Measurements from ENCODE around the gene ADM5. TPM values are rescaled to one million over a fixed set of nuclear protein-coding genes. Genes with fewer than 3 reads are reported as not detected.

Gene ADM5
- total and polyA plus RNA-seq, 10 of the 15 experiments (the other 5 are each of a cell fraction or from before 2014, with no cell fraction given): 0.05 to 6.0 (median 1.2) TPM; not detected in 1

- TF ChIP-seq NRF1 (conservative IDR thresholded peaks at IDR 0.05; ENCODE audit: low read depth, low read length): peak; percentile 56
- TF ChIP-seq ZNF687 (IDR thresholded peaks at IDR 0.05): peak; percentile 30; the same call in 1 of the 2 replicates
- peak; percentile 63; the same call in 1 of the 2 replicates for TF ChIP-seq YY1 (IDR thresholded peaks at IDR 0.05; ENCODE audit: low read depth, low read length)
- TF ChIP-seq FOXK2 (IDR thresholded peaks at IDR 0.05): no peak
- TF ChIP-seq SP1 (IDR thresholded peaks at IDR 0.05; ENCODE audit: low read depth, low read length): peak; percentile 41
- TF ChIP-seq SMC3 (IDR thresholded peaks at IDR 0.05; ENCODE audit: borderline replicate concordance, low read length): peak; percentile 51; the same call in 1 of the 2 replicates
- TF ChIP-seq BMI1 (IDR thresholded peaks at IDR 0.05; ENCODE audit: borderline replicate concordance): peak; percentile 82
- no peak for TF ChIP-seq TCF3 (IDR thresholded peaks at IDR 0.05; ENCODE audit: borderline replicate concordance, insufficient read depth, low read depth, low read length)
- 0 out of 2 replicates have a peak, but pooled peaks have one; percentile 14 for TF ChIP-seq NKRF (conservative IDR thresholded peaks at IDR 0.05)
- TF ChIP-seq STAT1 (conservative IDR thresholded peaks at IDR 0.05): 0 out of 2 replicates have a peak, but pooled peaks have one; percentile 53
- TF ChIP-seq ZNF274 (IDR thresholded peaks at IDR 0.05; ENCODE audit: insufficient read depth, insufficient read length): no peak
- peak; percentile 31; the same call in 1 of the 2 replicates for TF ChIP-seq DPF2 (IDR thresholded peaks at IDR 0.05)
- peak; percentile 76 for TF ChIP-seq RAD21 (IDR thresholded peaks at IDR 0.05; ENCODE audit: insufficient read depth, low read depth, low read length)
- 0 out of 3 replicates have a peak, but pooled peaks of 1 of the 2 experiments have one; percentile 32 for TF ChIP-seq EGR1 (IDR thresholded peaks at IDR 0.05; ENCODE audit: borderline replicate concordance in 1 of 2, low read depth in 2 of 2, low read length in 2 of 2)
- TF ChIP-seq TCF7 (IDR thresholded peaks at IDR 0.05; ENCODE audit: borderline replicate concordance): no peak
- peak; percentile 53 for TF ChIP-seq POLR2A (IDR thresholded peaks at IDR 0.05; ENCODE audit: low read depth, low read length)
- TF ChIP-seq NR2F1 (conservative IDR thresholded peaks at IDR 0.05): peak; percentile 75
- TF ChIP-seq E2F8 (IDR thresholded peaks at IDR 0.05; ENCODE audit: low read depth, partially characterized antibody): no peak
Measured at GRCh38 chr19:49680421-49681351, 8.7 kb upstream of the ADM5 start (continued).
